ENCODE data around the gene INIP.

- TF ChIP-seq EZH2phosphoT487 (IDR thresholded peaks at IDR 0.05; ENCODE audit: insufficient read depth, low read depth) (no peak), EZH2 (IDR thresholded peaks at IDR 0.05; ENCODE audit: insufficient read depth, poor library complexity, severe bottlenecking) (no peak)
These were observed 48.6 kb downstream of the INIP start for GRCh38 chr9:112669326-112669725.

Measured in GM23248 (cell line).